ENCODE results near the gene CCM2L. TPM values are rescaled to one million over a fixed set of nuclear protein-coding genes. Genes with fewer than 3 reads are reported as not detected.
A peak's percentile ranks its signal among the peaks of the same experiment; 100 is the strongest.
"Not testable (repeated sequence)": the region's sequence is repeated elsewhere in the genome, so short reads cannot be mapped to it uniquely, and the experiment has no call there.

CCM2L gene
- total RNA-seq, 1 donor from 2014 or later: 9.7 TPM

GRCh38 chr20:32029561-32029960 lies 19.3 kb downstream of the CCM2L start:
- no peak for DNase-seq

DNA sequence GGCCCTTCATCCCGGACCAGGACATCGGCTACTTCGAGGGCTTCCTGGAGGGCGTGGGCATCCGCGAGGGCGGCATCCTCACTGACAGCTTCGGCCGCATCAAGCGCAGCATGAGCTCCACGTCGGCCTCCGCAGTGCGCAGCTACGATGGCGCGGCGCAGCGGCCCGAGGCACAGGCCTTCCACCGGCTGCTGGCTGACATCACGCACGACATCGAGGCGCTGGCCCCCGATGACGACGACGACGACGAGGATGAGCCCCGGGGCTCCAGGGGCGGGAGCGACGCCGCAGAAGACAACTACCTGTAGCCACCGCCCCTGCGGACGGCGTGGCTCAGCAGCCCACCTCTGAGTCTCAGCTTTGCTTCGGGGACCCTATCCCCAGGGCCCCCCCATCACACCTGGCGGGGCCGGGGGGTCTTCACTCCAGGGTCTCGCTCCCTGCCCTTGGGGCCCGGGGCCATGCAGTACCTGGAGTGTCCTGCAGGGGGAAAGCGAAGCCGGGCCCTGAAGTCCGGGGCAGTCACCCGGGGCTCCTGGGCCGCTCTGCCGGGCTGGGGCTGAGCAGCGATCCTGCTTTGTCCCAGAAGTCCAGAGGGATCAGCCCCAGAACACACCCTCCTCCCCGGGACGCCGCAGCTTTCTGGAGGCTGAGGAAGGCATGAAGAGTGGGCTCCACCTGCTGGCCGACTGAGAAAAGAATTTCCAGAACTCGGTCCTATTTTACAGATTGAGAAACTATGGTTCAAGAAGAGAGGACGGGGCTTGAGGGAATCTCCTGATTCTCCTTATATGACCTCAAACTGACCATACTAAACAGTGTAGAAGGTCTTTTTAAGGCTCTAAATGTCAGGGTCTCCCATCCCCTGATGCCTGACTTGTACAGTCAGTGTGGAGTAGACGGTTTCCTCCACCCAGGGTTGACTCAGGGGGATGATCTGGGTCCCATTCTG lies 21.0 kb downstream of the CCM2L start:
- peak; percentile 86 for DNase-seq

GRCh38 chr20:32033316-32033715 lies 23.1 kb downstream of the CCM2L start:
- no peak for DNase-seq

DNA sequence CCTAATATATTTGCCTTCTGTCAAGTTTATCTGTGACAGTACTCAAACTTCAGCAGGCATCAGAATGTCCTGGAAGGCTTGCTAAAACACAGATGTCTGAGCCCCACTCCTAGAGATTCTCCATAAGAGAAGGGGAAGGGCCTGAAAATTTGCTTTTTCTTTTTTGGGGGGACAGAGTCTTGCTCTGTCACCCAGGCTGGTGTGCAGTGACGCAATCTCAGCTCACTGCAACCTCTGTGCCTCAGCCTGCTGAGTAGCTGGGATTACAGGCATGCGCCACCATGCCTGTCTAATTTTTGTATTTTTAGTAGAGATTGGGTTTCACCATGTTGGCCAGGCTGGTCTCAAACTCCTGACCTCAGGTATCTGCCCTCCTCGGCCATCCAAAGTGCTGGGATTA lies 23.5 kb downstream of the CCM2L start:
- not testable (repeated sequence) for DNase-seq

DNA sequence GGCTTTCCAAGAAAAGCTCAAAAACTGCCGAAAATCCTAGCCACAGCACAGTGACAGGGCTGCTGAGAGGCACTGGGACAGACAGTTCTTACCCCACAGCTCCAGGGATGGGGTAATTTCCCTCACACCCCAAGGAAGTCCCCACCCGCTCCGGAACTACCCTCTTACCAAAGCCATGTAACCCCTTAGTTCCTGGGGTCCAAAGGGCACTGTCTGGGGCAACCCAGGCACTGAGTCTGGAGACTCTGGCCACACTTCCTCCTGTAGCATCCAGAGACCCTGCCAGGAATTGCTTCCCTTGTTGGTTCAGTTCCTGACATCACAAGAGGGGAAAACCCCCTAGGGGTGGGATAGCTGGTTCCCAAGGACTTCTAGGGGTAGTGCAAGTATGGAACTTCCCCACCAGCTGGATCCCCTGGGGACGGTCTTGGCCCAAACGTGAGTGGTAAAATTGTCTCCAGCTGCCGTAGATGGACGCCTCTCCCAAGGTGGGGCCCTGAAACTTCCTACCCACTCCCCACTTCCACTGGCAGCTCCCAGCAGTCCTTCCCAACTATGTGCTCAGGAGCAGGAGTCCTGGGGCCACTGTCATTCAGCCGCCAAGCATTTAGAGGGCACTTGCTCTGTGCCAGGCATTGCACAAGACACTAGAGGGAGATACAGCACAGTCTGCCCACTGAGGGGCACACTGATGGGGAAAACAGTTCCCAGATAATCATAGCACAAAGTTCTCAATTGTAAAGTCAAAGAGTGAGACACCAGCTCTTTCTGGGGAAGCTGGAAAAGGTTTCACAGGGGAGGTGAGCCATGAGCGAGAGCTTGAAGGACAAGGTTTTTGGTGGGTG lies 24.6 kb downstream of the CCM2L start:
- no peak for DNase-seq

GRCh38 chr20:32035426-32035779 lies 25.2 kb downstream of the CCM2L start:
- no peak for DNase-seq

GRCh38 chr20:32036252-32036651 lies 26.0 kb downstream of the CCM2L start:
- no peak for DNase-seq

- no peak for DNase-seq
Measured at GRCh38 chr20:32036716-32037485, 26.7 kb downstream of the CCM2L start.

- DNase-seq: no peak
Measured at GRCh38 chr20:32037929-32038328, 27.7 kb downstream of the CCM2L start.

GRCh38 chr20:32040142-32040953 lies 30.1 kb downstream of the CCM2L start:
- DNase-seq: peak; percentile 46

DNA sequence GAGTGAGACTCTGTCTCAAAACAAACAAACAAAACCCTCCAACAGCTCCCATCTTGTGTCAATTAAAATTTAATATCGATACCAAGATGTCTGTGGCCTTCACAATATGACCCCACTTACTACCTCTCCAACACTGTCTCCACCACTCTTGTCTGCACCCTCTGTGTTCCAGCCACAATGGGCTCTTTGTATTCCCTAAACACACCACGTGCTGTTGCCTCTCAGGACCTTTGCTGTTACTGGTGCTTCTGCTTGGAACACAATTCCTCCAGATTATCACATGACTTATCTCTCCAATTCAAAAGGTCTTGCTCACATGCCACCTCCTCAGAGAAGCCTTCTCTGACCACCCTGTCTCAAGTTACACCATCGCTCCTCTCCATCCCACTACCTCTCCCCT lies 35.8 kb downstream of the CCM2L start:
- no peak for DNase-seq

- no peak for DNase-seq
Measured at GRCh38 chr20:32050324-32050841, 40.1 kb downstream of the CCM2L start.

- no peak for DNase-seq
Measured at GRCh38 chr20:32050851-32051556, 40.8 kb downstream of the CCM2L start.

GRCh38 chr20:32051720-32052089 lies 41.5 kb downstream of the CCM2L start:
- DNase-seq: no peak

GRCh38 chr20:32052090-32052777 lies 42.0 kb downstream of the CCM2L start, which contains the start of gene HCK:
Gene HCK, plus strand, starts transcription at chr20:32052242.
- DNase-seq: no peak

GRCh38 chr20:32052778-32053362 lies 42.6 kb downstream of the CCM2L start:
- DNase-seq: no peak

- no peak for DNase-seq
Measured at GRCh38 chr20:32053648-32054047, 43.4 kb downstream of the CCM2L start.

- DNase-seq: no peak
Measured at GRCh38 chr20:32056708-32057483, 46.7 kb downstream of the CCM2L start.

All from tongue (tissue), 2 donors.